K562 (cell line): ENCODE measurements around the gene UBE2D3. TPM values are rescaled to one million over a fixed set of nuclear protein-coding genes. Genes with fewer than 3 reads are reported as not detected.

Experiments
- BHLHE40 ChIP-seq: IDR thresholded peaks from 2 replicates; pipeline ENCODE4 v1.6.1; 2011; ENCODE audit warnings: low read length, improper control_type of control experiment
- BRF1 ChIP-seq: IDR thresholded peaks from 3 replicates; pipeline ENCODE4 v1.6.1; 2011; ENCODE audit warnings: borderline replicate concordance, mild to moderate bottlenecking; ENCODE audit not compliant: insufficient read length; ENCODE audit errors: extremely low read depth
- CBX2 ChIP-seq: fragments of 200-600 bp; sonication (generic); IDR thresholded peaks from one replicate; pipeline ENCODE4 v1.6.1; 2012; ENCODE audit warnings: mild to moderate bottlenecking, low read length, inconsistent platforms; ENCODE audit not compliant: insufficient read depth, poor library complexity, severe bottlenecking
- DIDO1 ChIP-seq: fragments of 450-650 bp; IDR thresholded peaks from 2 replicates; pipeline ENCODE4 v1.6.1; 2016; ENCODE audit warnings: low read depth, missing biosample characterization, missing genetic modification characterization
- EHMT2 ChIP-seq: fragments of 450-650 bp; IDR thresholded peaks from 2 replicates; pipeline ENCODE4 v1.6.1; 2018; ENCODE audit warnings: antibody characterized with exemption
- EP300 ChIP-seq: IDR thresholded peaks from 2 replicates; pipeline ENCODE4 v1.6.1; 2012; ENCODE audit warnings: low read length, improper control_type of control experiment
- HDGF ChIP-seq: fragments of 450-650 bp; IDR thresholded peaks from 2 replicates; pipeline ENCODE4 v1.6.1; 2016
- HNRNPH1 ChIP-seq: fragments of 200-400 bp; formaldehyde crosslinking; optimal IDR thresholded peaks from 2 replicates; pipeline ENCODE3; 2017; ENCODE audit warnings: low read depth, mild to moderate bottlenecking, low read length, moderate library complexity
- HNRNPK ChIP-seq: fragments of 200-400 bp; formaldehyde crosslinking; IDR thresholded peaks from one replicate; pipeline ENCODE4 v1.6.1; 2018; ENCODE audit warnings: mild to moderate bottlenecking, low read depth, low read length; ENCODE audit not compliant: poor library complexity, severe bottlenecking
- ILF3 ChIP-seq: fragments of 450-650 bp; IDR thresholded peaks from 2 replicates; pipeline ENCODE4 v1.6.1; 2018; ENCODE audit warnings: antibody characterized with exemption, mild to moderate bottlenecking, moderate library complexity, borderline replicate concordance
- RBM15 ChIP-seq: fragments of 200-400 bp; formaldehyde crosslinking; IDR thresholded peaks from 2 replicates; pipeline ENCODE4 v1.6.1; 2018; ENCODE audit warnings: mild to moderate bottlenecking, low read length, moderate library complexity; ENCODE audit not compliant: insufficient read depth
- RFX1 ChIP-seq: fragments of 450-650 bp; IDR thresholded peaks from 2 replicates; pipeline ENCODE4 v1.6.1; 2016; ENCODE audit warnings: mild to moderate bottlenecking, moderate library complexity
- SMC3 ChIP-seq: conservative IDR thresholded peaks from 2 replicates; pipeline ENCODE4 v1.6.1; 2011; ENCODE audit warnings: low read depth, low read length, improper control_type of control experiment; ENCODE audit not compliant: insufficient read depth
- THRAP3 ChIP-seq: fragments of 450-650 bp; IDR thresholded peaks from 2 replicates; pipeline ENCODE4 v1.6.1; 2016; ENCODE audit warnings: mild to moderate bottlenecking, inconsistent platforms, borderline replicate concordance
- TRIM28 ChIP-seq: fragments of 450-650 bp; IDR thresholded peaks from 2 replicates; pipeline ENCODE4 v1.6.1; 2017
- ZBTB8A ChIP-seq: fragments of 450-650 bp; IDR thresholded peaks from 2 replicates; pipeline ENCODE4 v1.6.1; 2018; ENCODE audit warnings: mild to moderate bottlenecking, moderate library complexity; ENCODE audit not compliant: partially characterized antibody
- ZNF431 ChIP-seq: sonication (generic); formaldehyde crosslinking; IDR thresholded peaks from 2 replicates; pipeline ENCODE4 v1.8.0; 2022; ENCODE audit warnings: mild to moderate bottlenecking, missing genetic modification reagents
- ZNF717 ChIP-seq: fragments of 250-450 bp; sonication (Bioruptor Pico); IDR thresholded peaks from 2 replicates; pipeline ENCODE4 v1.5.0; 2021
- ZNF778 ChIP-seq: fragments of 450-650 bp; formaldehyde crosslinking; IDR thresholded peaks from 2 replicates; pipeline ENCODE4 v1.4.0; 2020; ENCODE audit warnings: mild to moderate bottlenecking, moderate library complexity
- polyA plus RNA-seq, 8 experiments: library from polyadenylated mRNA; depleted of rRNA in 4 of 8; stranded (reverse) in 5 of 8; unstranded in 3 of 8; fragments of >200 nt; fragmentation: Nextera tagmentation in 2 of 8; fragmentation: Illumina TruSeq in 1 of 8; extraction: Ambion mirVana in 2 of 8; extraction: Trizol in 1 of 8; gene quantifications; 2 replicates each; pipeline versions ENCODE4 v1.2.1 to v1.2.3, GENCODE V29; 2011 to 2014; ENCODE audit warnings: inconsistent platforms in 1 of 8, missing spikeins in 1 of 8
- total RNA-seq, 7 experiments: library from RNA; depleted of rRNA in 6 of 7; stranded (reverse); fragments of >200 nt in 6 of 7; fragmentation: Illumina TruSeq in 2 of 7; extraction: Trizol in 2 of 7; gene quantifications; 2 replicates each; pipeline versions ENCODE4 v1.2.1 to v1.2.3, GENCODE V29; 2011 to 2021; ENCODE audit warnings: low replicate concordance in 1 of 7
- TF ChIP-seq, protein P1 (sequence below): sonication (generic); formaldehyde crosslinking; IDR thresholded peaks from 2 replicates; pipeline ENCODE4 v1.8.0; 2022; ENCODE audit warnings: missing genetic modification reagents, mild to moderate bottlenecking, moderate library complexity, borderline replicate concordance
- TF ChIP-seq, protein P2 (sequence below): fragments of 250-450 bp; sonication (Bioruptor Pico); IDR thresholded peaks from 2 replicates; pipeline ENCODE4 v1.9.0; 2021; ENCODE audit warnings: mild to moderate bottlenecking, inconsistent platforms
- TF ChIP-seq, protein P3 (sequence below): fragments of 450-650 bp; conservative IDR thresholded peaks from 2 replicates; pipeline ENCODE4 v1.6.1; 2016; ENCODE audit warnings: missing genetic modification characterization, low read depth, mild to moderate bottlenecking, control low read depth, missing compliant biosample characterization
- TF ChIP-seq, protein P4 (sequence below): sonication (generic); formaldehyde crosslinking; IDR thresholded peaks from 2 replicates; pipeline ENCODE4 v1.8.1; 2023; ENCODE audit warnings: mild to moderate bottlenecking, missing genetic modification reagents

The UBE2D3 gene
- total and polyA plus RNA-seq, 9 of the 15 experiments (the other 6 are each of a cell fraction or from before 2014, with no cell fraction given) = 191 to 618 (median 292) TPM

DNA sequence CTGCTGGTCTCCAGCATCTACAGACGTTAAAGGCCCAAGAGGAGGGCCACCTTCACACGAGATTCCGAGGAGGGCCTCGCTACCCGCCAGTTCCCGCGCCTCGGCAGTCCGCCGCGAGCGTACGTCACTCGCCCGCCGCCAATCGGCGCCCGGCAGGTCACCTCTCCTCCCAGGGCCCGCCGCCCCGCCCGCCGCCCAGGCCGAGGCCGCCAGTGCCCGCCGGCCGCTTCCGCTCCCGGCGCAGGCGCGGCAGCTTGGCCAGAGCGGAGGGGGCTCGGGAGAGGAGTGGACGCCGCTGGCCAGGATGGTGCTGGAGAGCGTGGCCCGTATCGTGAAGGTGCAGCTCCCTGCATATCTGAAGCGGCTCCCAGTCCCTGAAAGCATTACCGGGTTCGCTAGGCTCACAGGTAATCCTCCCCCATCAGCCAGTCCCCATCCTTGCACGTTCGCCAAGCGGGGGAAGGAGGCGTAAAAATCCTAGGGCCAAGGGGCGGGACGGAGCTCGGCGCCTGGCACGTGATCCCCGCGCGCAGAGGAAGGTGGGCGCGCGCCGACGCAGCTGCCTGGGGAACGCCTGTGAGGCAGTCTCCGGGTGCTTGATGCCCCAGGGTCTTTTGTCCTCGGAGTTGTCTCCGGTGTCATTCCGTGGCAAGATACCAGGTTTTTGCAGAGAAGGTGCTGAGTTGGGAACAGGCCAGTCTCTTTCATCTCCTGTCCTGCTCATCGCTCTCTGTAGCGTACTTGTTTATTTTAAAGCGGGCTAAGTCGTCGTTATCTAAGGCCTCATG is 41.6 kb upstream of the UBE2D3 start, which contains the start of gene CISD2 (continued):
- TF ChIP-seq ZNF778 = no peak
- TF ChIP-seq DIDO1 = no peak
- TF ChIP-seq, protein P1, sequence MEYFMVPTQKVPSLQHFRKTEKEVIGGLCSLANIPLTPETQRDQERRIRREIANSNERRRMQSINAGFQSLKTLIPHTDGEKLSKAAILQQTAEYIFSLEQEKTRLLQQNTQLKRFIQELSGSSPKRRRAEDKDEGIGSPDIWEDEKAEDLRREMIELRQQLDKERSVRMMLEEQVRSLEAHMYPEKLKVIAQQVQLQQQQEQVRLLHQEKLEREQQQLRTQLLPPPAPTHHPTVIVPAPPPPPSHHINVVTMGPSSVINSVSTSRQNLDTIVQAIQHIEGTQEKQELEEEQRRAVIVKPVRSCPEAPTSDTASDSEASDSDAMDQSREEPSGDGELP = peak; percentile 86
- no peak for TF ChIP-seq RBM15
- TF ChIP-seq BHLHE40 = peak; percentile 99
- TF ChIP-seq CBX2 = no peak
- TF ChIP-seq, protein P2, sequence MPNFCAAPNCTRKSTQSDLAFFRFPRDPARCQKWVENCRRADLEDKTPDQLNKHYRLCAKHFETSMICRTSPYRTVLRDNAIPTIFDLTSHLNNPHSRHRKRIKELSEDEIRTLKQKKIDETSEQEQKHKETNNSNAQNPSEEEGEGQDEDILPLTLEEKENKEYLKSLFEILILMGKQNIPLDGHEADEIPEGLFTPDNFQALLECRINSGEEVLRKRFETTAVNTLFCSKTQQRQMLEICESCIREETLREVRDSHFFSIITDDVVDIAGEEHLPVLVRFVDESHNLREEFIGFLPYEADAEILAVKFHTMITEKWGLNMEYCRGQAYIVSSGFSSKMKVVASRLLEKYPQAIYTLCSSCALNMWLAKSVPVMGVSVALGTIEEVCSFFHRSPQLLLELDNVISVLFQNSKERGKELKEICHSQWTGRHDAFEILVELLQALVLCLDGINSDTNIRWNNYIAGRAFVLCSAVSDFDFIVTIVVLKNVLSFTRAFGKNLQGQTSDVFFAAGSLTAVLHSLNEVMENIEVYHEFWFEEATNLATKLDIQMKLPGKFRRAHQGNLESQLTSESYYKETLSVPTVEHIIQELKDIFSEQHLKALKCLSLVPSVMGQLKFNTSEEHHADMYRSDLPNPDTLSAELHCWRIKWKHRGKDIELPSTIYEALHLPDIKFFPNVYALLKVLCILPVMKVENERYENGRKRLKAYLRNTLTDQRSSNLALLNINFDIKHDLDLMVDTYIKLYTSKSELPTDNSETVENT (CRISPR knock-in tag) = peak; percentile 57; the same call in 1 of the 2 replicates
- no peak for TF ChIP-seq HNRNPK
- TF ChIP-seq SMC3 = no peak
- TF ChIP-seq HDGF = no peak
- no peak; the same call in 1 of the 2 replicates for TF ChIP-seq ZNF431 (CRISPR knock-in tag)
- no peak for TF ChIP-seq EHMT2
- no peak for TF ChIP-seq ZBTB8A
- TF ChIP-seq, protein P3, sequence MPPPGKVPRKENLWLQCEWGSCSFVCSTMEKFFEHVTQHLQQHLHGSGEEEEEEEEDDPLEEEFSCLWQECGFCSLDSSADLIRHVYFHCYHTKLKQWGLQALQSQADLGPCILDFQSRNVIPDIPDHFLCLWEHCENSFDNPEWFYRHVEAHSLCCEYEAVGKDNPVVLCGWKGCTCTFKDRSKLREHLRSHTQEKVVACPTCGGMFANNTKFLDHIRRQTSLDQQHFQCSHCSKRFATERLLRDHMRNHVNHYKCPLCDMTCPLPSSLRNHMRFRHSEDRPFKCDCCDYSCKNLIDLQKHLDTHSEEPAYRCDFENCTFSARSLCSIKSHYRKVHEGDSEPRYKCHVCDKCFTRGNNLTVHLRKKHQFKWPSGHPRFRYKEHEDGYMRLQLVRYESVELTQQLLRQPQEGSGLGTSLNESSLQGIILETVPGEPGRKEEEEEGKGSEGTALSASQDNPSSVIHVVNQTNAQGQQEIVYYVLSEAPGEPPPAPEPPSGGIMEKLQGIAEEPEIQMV = no peak
- no peak for TF ChIP-seq THRAP3
- 0 out of 2 replicates have a peak, but pooled peaks have one; percentile 49 for TF ChIP-seq ILF3
- TF ChIP-seq HNRNPH1 = no peak
- TF ChIP-seq, protein P4, sequence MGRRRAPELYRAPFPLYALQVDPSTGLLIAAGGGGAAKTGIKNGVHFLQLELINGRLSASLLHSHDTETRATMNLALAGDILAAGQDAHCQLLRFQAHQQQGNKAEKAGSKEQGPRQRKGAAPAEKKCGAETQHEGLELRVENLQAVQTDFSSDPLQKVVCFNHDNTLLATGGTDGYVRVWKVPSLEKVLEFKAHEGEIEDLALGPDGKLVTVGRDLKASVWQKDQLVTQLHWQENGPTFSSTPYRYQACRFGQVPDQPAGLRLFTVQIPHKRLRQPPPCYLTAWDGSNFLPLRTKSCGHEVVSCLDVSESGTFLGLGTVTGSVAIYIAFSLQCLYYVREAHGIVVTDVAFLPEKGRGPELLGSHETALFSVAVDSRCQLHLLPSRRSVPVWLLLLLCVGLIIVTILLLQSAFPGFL (CRISPR knock-in tag) = peak; percentile 44; the same call in 1 of the 2 replicates
- TF ChIP-seq RFX1 = no peak
- peak; percentile 27; the same call in 1 of the 2 replicates for TF ChIP-seq EP300
- no peak for TF ChIP-seq BRF1
- TF ChIP-seq ZNF717 (CRISPR knock-in tag) = no peak
- no peak; the same call in 1 of the 2 replicates for TF ChIP-seq TRIM28
